SKM-1 (cell line): ENCODE measurements around the gene CLEC17A.
"Not testable (repeated sequence)": the region's sequence is repeated elsewhere in the genome, so short reads cannot be mapped to it uniquely, and the experiment has no call there.

Experiments
- DNase-seq: peaks from one replicate; lab custom pipeline; 2025; ENCODE audit not compliant: unreplicated experiment; lab: John Stamatoyannopoulos, UW

The CLEC17A gene

GRCh38 chr19:14559916-14560775, 22.7 kb upstream of the CLEC17A start:
- no peak for DNase-seq

GRCh38 chr19:14560776-14561108, 22.1 kb upstream of the CLEC17A start:
- DNase-seq = no peak

DNA sequence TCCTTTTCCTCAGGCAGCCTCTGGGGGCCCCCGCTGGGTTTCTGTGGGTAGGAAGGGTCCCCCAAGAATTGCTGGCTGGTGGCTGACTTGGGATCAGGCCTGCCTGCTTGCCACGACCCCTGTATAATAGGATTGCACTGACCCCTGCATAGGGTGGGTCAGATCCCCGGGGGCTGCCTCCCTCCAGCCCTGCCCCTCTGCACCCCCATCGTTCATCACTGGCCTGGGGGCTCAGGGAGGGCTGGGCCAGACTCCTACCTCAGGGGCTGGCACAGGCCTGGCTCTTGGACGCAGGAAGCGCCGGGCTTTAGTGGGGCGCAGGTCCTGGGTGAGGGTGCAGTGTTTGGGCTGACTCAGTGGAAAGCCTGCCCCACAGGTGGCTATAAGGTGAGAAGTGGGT, 21.6 kb upstream of the CLEC17A start:
- no peak for DNase-seq

GRCh38 chr19:14561847-14562351, 21.0 kb upstream of the CLEC17A start:
- DNase-seq = no peak

GRCh38 chr19:14562660-14563589, 20.0 kb upstream of the CLEC17A start:
- no peak for DNase-seq

GRCh38 chr19:14563590-14563926, 19.3 kb upstream of the CLEC17A start:
- no peak for DNase-seq

GRCh38 chr19:14563989-14564651, 18.8 kb upstream of the CLEC17A start:
- DNase-seq = no peak

DNA sequence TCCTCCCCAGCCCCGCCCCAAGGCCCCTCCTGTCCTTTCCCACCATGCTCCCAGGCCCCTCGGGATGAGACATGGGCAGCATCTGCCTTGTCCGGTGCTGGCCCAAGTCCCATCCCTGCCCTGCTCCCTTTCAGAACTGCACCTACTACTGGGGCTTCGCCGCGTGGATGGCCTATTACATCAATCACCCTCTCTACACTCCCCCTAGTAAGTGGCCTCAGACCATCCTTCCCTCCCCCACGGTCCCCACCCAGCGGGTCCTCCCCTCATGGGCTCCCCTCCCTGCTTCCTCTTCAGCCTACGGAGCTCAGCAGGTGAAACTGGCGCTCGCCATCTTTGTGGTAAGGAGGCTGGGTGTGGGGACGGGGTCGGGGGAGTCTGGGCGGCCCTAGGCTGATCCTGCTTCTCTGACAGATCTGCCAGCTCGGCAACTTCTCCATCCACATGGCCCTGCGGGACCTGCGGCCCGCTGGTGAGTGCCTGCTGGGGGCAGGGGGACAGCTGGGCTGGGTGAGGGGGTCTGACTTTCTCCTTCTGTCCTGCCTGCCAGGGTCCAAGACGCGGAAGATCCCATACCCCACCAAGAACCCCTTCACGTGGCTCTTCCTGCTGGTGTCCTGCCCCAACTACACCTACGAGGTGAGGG, 18.1 kb upstream of the CLEC17A start:
- not testable (repeated sequence) for DNase-seq

DNA sequence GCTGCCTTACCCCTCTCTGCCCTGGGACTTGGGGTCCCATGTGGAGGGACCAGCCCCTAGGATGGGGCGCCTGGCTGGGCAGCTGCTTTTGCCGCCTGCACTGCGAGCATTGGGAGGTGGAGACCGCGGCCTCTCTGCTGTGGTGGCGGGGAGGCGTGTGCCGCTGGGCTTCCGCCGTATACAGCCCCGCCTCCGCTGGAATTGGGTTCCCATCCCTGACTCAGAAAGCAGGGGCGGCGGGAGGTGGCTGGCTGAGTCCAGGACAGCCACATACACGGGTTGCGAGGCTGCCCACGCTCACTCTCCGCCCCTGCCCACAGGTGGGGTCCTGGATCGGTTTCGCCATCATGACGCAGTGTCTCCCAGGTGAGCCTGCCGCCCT, 17.6 kb upstream of the CLEC17A start:
- DNase-seq = no peak

GRCh38 chr19:14565765-14566711, 16.8 kb upstream of the CLEC17A start:
- DNase-seq = no peak

- DNase-seq = no peak
Observed at GRCh38 chr19:14566712-14567077, 16.2 kb upstream of the CLEC17A start.

- DNase-seq = no peak
Observed at GRCh38 chr19:14567079-14567478, 15.8 kb upstream of the CLEC17A start.

DNA sequence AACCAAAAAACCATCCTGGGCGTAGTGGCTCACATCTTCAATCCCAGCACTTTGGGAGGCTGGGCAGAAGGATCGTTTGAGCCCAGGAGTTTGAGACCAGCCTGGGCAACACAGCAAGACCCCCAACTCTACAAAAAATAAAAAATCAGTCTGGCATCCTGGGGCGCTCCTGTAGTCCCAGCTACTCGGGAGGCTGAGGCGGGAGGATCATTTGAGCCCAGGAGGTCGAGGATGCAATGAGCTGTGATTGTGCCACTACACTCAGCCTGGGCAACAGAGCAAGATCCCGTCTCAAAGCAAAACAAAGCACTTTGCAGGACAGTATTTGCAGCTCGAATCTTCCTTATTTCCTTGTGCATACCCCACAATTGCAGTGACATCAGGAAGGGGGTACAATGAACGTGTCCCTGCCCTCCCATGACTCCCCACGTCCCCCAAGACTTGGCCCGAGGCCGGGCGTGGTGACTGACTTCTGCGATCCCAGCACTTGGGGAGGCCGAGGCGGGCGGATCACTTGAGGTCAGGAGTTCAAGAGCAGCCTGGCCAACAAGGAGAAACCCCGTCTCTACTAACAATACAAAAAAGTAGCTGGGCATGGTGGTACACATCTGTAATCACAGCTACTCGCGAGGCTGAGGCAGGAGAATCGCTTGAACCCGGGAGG, 11.9 kb upstream of the CLEC17A start:
- DNase-seq = no peak

DNA sequence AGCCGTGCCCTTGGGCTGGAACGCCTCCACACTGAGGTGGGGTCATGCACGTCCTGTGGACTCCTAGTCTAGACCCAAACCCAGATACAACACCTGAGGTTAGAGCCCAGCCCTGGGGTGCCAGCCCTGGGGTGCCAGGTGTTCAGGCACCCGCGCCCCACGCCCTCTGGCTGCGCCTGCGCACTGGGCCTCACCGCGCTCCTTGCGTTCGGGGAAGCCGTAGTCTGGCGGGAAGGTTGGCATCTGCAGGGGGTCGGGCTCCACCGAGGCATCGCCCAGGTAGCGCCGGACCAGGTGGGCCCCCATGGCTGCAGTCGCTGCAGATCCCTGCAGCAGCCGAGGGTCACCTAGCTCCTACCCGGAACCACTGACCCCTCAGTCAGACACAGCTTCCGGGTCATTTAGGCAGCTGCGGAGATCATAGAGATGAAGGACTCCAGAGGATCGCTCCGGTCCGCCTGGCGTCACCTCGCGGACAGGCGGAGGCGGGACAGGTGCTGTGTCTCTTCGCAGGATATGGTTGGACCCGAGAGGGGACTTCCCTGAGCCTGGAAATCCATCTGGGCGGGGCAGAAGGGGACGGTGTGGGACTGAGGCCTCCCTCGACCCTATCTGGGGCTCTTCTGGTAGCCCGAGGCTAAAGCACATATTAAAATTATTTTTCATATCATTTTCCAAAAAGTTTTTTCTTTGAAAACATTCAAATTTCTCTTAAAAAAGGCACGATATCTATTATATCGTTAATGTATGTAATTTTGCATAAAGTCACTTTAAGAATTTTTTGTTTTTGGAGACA, 11.0 kb upstream of the CLEC17A start, which contains the start of gene NDUFB7:
NDUFB7 (minus strand) TSS at position 372 of the 796 bp plus-strand sequence; CDS start at position 306, 66 bp downstream.
- DNase-seq = peak; percentile 93

- DNase-seq = no peak
Observed at GRCh38 chr19:14575428-14575980, 7.4 kb upstream of the CLEC17A start.

DNA sequence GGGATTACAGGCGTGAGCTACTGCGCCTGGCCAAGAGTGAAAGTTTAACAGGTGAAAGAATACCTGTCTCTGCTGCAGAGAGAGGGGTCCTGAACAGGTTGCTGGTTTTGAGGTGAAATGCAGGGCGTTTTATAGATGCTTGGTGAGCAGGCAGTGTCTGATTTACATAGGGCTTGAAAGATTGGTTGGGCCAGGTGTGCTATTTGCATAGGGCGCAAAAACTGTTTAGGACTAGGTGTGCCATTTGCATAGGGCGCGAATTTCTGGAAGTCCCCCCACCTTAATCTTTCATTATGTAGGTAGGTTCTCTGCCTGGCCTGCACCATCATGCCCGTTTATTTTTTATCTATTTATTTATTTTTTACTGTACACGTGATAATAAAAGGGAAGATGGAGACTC, 6.5 kb upstream of the CLEC17A start:
- DNase-seq = no peak

DNA sequence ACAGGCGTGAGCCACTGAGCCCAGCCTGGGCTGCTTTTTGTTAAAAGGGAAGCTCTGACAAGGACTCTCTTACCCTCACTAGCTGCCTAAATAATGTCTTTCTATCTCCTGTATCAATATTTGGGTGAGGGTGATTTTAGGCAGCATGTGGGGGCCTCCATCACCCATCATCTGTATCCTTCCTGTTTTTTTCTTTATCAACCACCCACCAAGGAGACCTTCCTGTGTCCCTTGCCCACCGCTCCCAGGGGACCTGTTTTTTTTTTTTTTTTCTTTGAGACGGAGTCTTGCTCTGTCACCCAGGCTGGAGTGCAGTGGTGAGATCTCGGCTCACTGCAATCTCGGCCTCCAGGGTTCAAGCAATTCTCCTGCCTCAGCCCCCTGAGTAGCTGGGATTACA, 5.6 kb upstream of the CLEC17A start:
- DNase-seq = no peak

DNA sequence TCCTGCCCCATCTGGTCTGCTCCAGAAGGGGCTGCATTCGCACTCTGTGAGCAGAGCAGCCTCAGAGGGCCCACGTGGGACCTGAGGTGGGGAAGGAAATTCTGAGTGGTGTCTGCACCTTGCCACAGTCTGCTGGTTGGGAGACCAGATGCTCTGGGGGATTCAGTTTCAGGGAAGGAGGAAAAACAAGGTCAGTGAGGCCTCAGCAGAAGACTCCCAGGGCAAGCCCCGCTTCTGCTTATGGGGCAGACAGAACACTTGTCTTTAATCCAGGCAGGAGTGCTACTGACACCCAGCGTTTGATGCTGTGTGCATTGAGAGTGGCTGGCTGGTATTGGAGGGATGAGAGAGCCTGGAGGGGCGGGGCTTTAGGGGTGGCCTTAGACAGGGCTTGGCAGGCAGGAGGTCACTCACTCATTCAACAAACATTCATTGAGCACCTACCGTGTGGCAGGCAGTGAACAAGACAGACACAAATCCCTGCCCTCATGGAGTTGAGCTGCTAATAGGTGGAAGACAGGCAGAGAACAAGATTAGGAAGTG, 4.9 kb upstream of the CLEC17A start:
- no peak for DNase-seq
